ENCODE data around the gene LIPE. TPM values are rescaled to one million over a fixed set of nuclear protein-coding genes. Genes with fewer than 3 reads are reported as not detected.

The LIPE gene
- total and polyA plus RNA-seq, 4 donors, result 6.7 to 34.2 (median 20.1) TPM

GRCh38 chr19:42407085-42407815 lies 19.9 kb downstream of the LIPE start:
- H3K27ac ChIP-seq (ENCODE audit: low read depth, low read length), result no peak overlapping the region
- WGBS (ENCODE audit: insufficient coverage), result 94% methylated on average over 29 of the region's 30 CpGs
- no peak for DNase-seq (ENCODE audit: low read depth in 4 of 6, low spot score in 6 of 6)
- no peaks in the 10 kb centered on the region for H3K9me3 ChIP-seq (ENCODE audit: control insufficient read depth, insufficient read depth, low read length)
- peaks cover 18% of the 10 kb centered on the region for H3K4me1 ChIP-seq (ENCODE audit: control insufficient read depth, insufficient read depth, low read length)
- H3K27me3 ChIP-seq (ENCODE audit: control insufficient read depth, insufficient read depth, low read length), result no peaks in the 10 kb centered on the region
- no peak overlapping the region for H3K4me3 ChIP-seq (ENCODE audit: low read depth, low read length)
- peaks cover 70% of the 10 kb centered on the region for H3K36me3 ChIP-seq (ENCODE audit: control insufficient read depth, insufficient read depth, low read length)

GRCh38 chr19:42406111-42406510 lies 21.1 kb downstream of the LIPE start:
- Histone ChIP-seq H3K4me1 (ENCODE audit: control insufficient read depth, insufficient read depth, low read length) (peaks cover 26% of the 10 kb centered on the region), H3K36me3 (ENCODE audit: control insufficient read depth, insufficient read depth, low read length) (peaks cover 66% of the 10 kb centered on the region), H3K27ac (ENCODE audit: low read depth, low read length) (no peak overlapping the region), H3K27me3 (ENCODE audit: control insufficient read depth, insufficient read depth, low read length) (no peaks in the 10 kb centered on the region), H3K4me3 (ENCODE audit: low read depth, low read length) (no peak overlapping the region), H3K9me3 (ENCODE audit: control insufficient read depth, insufficient read depth, low read length) (no peaks in the 10 kb centered on the region)
- no peak for DNase-seq (ENCODE audit: low read depth in 4 of 6, low spot score in 6 of 6)
- 87% methylated on average over 10 of the region's 11 CpGs for WGBS (ENCODE audit: insufficient coverage)

- no peaks in the 10 kb centered on the region for H3K27me3 ChIP-seq (ENCODE audit: control insufficient read depth, insufficient read depth, low read length)
- DNase-seq (ENCODE audit: low read depth in 4 of 6, low spot score in 6 of 6), result no peak
- WGBS (ENCODE audit: insufficient coverage), result 91% methylated on average over 7 of the region's 10 CpGs
- no peak overlapping the region for H3K4me3 ChIP-seq (ENCODE audit: low read depth, low read length)
- no peaks in the 10 kb centered on the region for H3K9me3 ChIP-seq (ENCODE audit: control insufficient read depth, insufficient read depth, low read length)
- H3K36me3 ChIP-seq (ENCODE audit: control insufficient read depth, insufficient read depth, low read length), result peaks cover 44% of the 10 kb centered on the region
- no peak overlapping the region for H3K27ac ChIP-seq (ENCODE audit: low read depth, low read length)
- H3K4me1 ChIP-seq (ENCODE audit: control insufficient read depth, insufficient read depth, low read length), result peaks cover 25% of the 10 kb centered on the region
These were observed 23.6 kb downstream of the LIPE start for GRCh38 chr19:42403586-42403985.

GRCh38 chr19:42402376-42403116 lies 24.6 kb downstream of the LIPE start:
- peaks cover 32% of the 10 kb centered on the region for H3K4me1 ChIP-seq (ENCODE audit: control insufficient read depth, insufficient read depth, low read length)
- peaks cover 34% of the 10 kb centered on the region for H3K36me3 ChIP-seq (ENCODE audit: control insufficient read depth, insufficient read depth, low read length)
- H3K9me3 ChIP-seq (ENCODE audit: control insufficient read depth, insufficient read depth, low read length), result no peaks in the 10 kb centered on the region
- no peaks in the 10 kb centered on the region for H3K27me3 ChIP-seq (ENCODE audit: control insufficient read depth, insufficient read depth, low read length)
- WGBS (ENCODE audit: insufficient coverage), result 20% methylated on average over 30 of the region's 34 CpGs
- no peak overlapping the region for H3K27ac ChIP-seq (ENCODE audit: low read depth, low read length)
- DNase-seq (ENCODE audit: low read depth in 4 of 6, low spot score in 6 of 6), result peak in 2 of 6 donors; percentile 40 to 47
- H3K4me3 ChIP-seq (ENCODE audit: low read depth, low read length), result peak overlapping the region; percentile 50

DNA sequence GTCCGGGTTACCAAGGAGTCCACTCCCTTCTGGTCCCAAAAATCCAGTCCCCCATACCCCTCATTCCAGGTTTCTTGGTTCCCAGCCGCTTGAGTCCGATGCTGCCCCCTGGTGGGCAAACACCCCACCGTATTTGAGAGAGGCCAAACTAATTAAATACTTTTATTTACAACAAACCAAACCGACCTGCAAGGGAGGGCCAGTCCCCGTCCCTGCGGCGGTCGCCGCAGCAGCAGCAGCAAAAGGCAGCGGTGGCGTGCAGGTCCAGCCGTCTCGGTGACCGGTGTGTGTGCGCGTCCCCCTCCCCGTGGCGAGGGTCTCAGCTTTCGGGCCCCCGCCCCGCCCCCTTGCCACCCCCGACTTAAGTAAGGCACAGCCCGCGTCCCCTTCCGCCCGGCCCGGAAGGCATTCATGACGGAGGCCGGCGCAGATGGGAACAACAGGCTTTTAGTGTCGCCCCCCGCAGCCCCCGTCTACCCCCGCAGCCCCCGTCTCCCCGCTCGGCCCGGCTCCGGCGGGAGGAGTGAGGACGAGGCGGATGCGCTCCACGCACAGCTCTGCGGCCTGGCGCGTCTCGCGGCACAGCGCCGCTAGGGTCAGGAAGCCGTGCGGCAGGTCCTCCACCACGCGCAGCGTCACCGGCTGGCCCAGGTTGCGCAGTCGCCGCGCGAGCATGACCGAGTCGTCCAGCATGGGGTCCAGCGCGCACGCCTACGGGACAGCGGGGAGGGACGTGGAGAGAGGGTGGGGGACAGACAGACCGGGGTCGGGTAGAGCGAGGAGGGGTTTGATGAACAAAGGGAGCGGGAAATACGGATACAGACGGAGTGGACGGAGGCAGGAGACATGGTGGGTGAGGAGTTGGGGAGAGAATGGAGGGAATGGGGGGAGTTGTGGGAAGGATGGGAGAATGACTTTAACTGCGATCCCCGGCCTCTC lies 25.6 kb downstream of the LIPE start:
- Histone ChIP-seq H3K9me3 (ENCODE audit: control insufficient read depth, insufficient read depth, low read length) (no peaks in the 10 kb centered on the region), H3K4me3 (ENCODE audit: low read depth, low read length) (peak overlapping the region; percentile 50), H3K27ac (ENCODE audit: low read depth, low read length) (no peak overlapping the region), H3K36me3 (ENCODE audit: control insufficient read depth, insufficient read depth, low read length) (peaks cover 25% of the 10 kb centered on the region), H3K27me3 (ENCODE audit: control insufficient read depth, insufficient read depth, low read length) (no peaks in the 10 kb centered on the region), H3K4me1 (ENCODE audit: control insufficient read depth, insufficient read depth, low read length) (peaks cover 39% of the 10 kb centered on the region)
- peak; percentile 64 to 94 (median 78) for DNase-seq (ENCODE audit: low read depth in 4 of 6, low spot score in 6 of 6)
- WGBS (ENCODE audit: insufficient coverage), result under 1% methylated on average over 69 of the region's 80 CpGs

DNA sequence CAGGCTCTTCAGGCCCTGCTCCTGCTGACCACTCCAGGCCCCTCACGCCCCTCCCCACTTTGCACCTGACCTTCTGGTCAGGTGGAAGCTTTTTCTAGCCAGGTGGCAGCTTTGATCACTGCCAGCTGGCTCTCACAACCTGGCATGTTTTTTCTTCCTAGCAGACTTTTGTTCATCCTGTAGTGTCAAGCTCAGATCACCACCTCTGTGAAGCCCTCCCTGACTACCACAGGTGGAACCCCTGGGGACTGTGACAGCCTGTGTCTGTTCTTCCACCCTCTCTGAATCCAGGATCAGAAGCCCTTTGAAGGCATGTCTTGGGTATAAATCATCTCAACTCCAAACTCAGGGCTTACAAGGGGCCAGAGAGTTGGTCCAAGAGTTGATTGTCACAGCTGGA lies 26.8 kb downstream of the LIPE start:
- Histone ChIP-seq H3K4me1 (ENCODE audit: control insufficient read depth, insufficient read depth, low read length) (peaks cover 48% of the 10 kb centered on the region), H3K27ac (ENCODE audit: low read depth, low read length) (no peak overlapping the region), H3K4me3 (ENCODE audit: low read depth, low read length) (no peak overlapping the region), H3K36me3 (ENCODE audit: control insufficient read depth, insufficient read depth, low read length) (peaks cover 13% of the 10 kb centered on the region), H3K9me3 (ENCODE audit: control insufficient read depth, insufficient read depth, low read length) (no peaks in the 10 kb centered on the region), H3K27me3 (ENCODE audit: control insufficient read depth, insufficient read depth, low read length) (no peaks in the 10 kb centered on the region)
- DNase-seq (ENCODE audit: low read depth in 4 of 6, low spot score in 6 of 6), result no peak
- WGBS (ENCODE audit: insufficient coverage), result 100% methylated on average over 1 of the region's 1 CpG

DNA sequence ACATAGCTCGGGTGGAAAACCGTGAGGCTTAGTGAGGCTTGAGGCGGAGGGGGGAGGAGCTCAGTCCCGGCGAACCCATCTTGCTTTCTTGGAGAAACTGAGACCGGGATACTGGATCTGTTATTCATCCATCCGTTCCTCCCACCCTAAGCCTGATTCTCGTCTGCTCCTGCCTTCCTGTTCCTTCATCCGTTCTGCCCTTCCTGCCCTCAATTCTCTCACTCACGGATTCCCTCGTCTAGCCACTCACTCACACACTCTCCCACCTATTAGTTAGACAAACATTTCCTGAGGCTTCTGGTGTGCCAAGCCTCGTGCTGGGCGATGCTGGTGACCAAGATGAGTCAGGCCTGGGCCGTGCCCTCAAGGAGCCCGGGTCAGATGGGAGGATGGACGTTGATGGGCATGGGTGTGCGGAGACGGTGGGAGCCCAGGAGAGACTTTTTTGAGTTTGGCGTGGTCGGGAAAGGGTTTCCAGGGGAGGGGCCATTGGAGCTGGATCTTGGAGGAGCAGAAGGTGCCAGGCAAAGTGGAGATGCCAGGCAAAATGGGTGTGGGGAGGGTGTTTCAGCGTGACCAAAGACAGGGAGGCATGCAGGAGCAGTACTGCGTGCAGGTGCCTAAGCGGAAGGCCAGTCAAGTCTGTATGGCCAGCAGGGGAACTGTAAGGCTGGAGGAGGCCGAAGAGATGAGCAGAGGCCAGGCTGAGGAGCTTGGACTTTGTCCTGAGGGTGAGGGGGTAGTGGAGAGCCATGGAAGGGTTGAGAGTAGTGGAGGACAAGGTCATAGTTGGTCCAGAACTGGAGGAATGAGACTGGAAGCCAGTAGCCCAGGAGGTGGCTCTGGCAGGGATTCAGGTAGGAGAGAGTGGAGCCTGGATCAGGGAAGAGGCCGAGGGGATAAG lies 29.7 kb downstream of the LIPE start:
- Histone ChIP-seq H3K4me1 (ENCODE audit: control insufficient read depth, insufficient read depth, low read length) (peaks cover 42% of the 10 kb centered on the region), H3K9me3 (ENCODE audit: control insufficient read depth, insufficient read depth, low read length) (no peaks in the 10 kb centered on the region), H3K36me3 (ENCODE audit: control insufficient read depth, insufficient read depth, low read length) (peaks cover under 1% of the 10 kb centered on the region), H3K27ac (ENCODE audit: low read depth, low read length) (peak overlapping the region; percentile 84), H3K27me3 (ENCODE audit: control insufficient read depth, insufficient read depth, low read length) (no peaks in the 10 kb centered on the region), H3K4me3 (ENCODE audit: low read depth, low read length) (peak overlapping the region; percentile 63)
- no peak for DNase-seq (ENCODE audit: low read depth in 4 of 6, low spot score in 6 of 6)
- 16% methylated on average over 25 of the region's 25 CpGs for WGBS (ENCODE audit: insufficient coverage)

- Histone ChIP-seq H3K4me1 (ENCODE audit: control insufficient read depth, insufficient read depth, low read length) (peaks cover 35% of the 10 kb centered on the region), H3K9me3 (ENCODE audit: control insufficient read depth, insufficient read depth, low read length) (no peaks in the 10 kb centered on the region), H3K36me3 (ENCODE audit: control insufficient read depth, insufficient read depth, low read length) (no peaks in the 10 kb centered on the region), H3K27ac (ENCODE audit: low read depth, low read length) (peak overlapping the region; percentile 84), H3K4me3 (ENCODE audit: low read depth, low read length) (peak overlapping the region; percentile 63), H3K27me3 (ENCODE audit: control insufficient read depth, insufficient read depth, low read length) (no peaks in the 10 kb centered on the region)
- DNase-seq (ENCODE audit: low read depth in 4 of 6, low spot score in 6 of 6), result peak; percentile 96 to 100 (median 98)
- 1% methylated on average over 42 of the region's 42 CpGs for WGBS (ENCODE audit: insufficient coverage)
These were observed 30.6 kb downstream of the LIPE start for GRCh38 chr19:42396381-42397262.
